HG03439 (cell line): ENCODE data around the gene REEP1.

Experiments used
- ATAC-seq: cut with Tn5 transposase; IDR thresholded peaks from one replicate; pipeline ENCODE4 v1.9.1; 2021; ENCODE audit warnings: mild to moderate bottlenecking, moderate library complexity; ENCODE audit not compliant: unreplicated experiment

REEP1 gene

GRCh38 chr2:86284987-86285386, 52.4 kb downstream of the REEP1 start:
- no peak for ATAC-seq

DNA sequence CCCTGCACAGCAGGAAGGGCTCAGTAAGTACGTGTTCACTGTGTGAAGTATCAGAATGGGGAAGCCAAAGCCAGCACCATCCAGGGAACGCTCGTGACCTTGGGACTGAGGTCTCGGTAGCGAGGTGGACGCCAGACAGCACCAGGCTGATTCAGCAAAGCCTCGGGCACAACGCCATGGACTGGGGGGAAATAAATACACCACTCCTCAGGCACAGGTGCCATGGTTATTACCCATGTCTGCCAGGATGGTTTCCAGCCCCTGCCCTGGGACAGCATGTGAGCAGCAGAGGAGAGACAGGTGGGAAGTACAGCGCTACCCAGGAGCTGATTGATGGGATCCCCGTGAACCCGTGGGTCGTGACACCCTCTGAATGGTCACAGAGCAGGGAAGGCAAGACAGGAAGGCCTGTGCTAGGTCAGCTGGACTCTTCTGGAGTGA, 53.0 kb downstream of the REEP1 start:
- ATAC-seq = no peak

- no peak for ATAC-seq
Measured at GRCh38 chr2:86283411-86284030, 53.9 kb downstream of the REEP1 start.

DNA sequence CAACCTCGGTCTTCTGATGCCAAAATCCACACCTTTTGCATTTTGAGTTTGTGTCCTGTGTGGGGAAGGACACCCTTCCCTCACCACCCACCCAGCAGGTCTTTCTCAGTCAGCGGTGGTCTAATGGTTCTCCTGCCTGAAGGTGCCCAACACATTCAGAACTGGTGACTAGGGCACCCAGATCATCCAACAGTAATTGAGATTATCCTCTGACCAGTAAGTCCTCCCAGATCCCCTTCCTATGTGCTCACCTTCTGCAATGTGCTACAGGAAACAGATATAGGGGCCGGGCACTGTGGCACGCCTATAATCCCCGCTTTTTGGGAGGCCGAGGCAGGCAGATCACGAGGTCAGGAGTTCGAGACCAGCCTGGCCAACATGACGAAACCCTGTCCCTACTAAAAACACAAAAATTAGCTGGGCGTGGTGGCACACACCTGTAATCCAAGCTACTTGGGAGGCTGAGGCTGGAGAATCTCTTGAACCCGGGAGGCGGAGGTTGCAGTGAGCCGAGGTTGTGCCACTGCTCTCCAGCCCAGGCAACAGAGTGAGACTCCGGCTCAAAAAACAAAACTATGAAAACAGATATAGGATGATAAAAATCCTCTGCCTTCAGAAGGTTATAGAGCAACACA, 56.2 kb downstream of the REEP1 start:
- no peak for ATAC-seq

DNA sequence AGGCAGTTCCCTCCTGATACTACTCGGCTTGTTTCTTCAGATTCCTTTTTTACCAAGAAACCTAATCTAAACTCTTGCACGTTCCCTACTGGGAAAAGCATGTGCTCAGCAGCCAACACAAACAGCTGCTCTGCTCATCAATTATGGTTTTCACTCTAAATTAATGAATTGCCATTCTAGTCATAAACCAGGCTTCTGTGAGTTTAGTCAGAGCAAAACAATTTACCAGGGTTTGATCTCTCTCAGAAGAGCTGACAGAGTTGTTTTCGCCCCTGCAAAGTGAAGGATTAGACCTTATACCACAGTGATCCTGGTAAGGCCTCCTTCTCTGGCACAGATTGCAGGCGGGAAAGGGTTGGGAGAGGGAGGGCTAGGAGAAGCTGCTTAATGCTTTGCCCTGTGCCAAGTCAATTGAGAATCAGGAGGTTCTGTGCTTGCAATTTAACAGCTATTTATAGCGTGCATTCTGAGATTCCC, 57.2 kb downstream of the REEP1 start:
- no peak for ATAC-seq

DNA sequence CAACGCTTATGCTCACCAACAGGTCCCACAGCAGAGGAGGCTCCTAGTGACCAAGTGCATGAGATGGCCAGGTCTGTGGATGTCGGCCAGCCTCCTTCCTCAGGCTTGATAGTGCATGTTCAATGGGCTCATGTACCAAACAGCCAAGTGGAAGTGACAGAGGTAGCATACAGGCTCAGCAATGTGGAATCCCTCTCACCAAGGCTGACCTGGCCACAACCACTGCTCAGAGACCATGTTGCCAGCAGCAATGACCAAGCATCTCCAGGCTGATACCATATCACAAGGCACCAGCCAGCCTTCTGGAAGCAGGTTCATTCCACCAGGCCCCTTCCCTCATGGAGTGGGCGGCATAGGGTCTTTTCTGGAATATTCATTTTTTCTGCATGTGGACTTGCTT, 61.5 kb downstream of the REEP1 start:
- no peak for ATAC-seq

DNA sequence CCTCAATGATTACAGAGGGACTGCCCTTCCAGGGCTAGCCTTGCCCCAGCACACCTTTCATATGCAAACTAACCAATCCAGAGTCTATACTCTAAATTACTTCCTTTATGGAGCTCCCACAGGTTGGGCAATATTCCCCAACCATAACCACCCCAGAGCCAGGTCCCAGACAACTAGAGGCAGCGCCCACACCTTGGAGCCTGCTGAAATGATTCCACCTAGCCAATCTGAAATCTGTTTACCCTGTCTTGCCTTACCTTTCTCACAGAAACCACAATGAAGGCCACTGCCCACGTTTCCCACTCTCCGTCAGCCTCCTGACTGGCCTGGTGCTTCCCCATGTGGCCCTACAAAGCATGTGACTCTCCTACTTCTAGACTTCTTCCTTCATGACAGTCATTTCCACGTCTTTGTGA, 62.0 kb downstream of the REEP1 start:
- ATAC-seq = peak; percentile 10

- ATAC-seq = peak; percentile 70
Measured at GRCh38 chr2:86274918-86275275, 62.5 kb downstream of the REEP1 start.

DNA sequence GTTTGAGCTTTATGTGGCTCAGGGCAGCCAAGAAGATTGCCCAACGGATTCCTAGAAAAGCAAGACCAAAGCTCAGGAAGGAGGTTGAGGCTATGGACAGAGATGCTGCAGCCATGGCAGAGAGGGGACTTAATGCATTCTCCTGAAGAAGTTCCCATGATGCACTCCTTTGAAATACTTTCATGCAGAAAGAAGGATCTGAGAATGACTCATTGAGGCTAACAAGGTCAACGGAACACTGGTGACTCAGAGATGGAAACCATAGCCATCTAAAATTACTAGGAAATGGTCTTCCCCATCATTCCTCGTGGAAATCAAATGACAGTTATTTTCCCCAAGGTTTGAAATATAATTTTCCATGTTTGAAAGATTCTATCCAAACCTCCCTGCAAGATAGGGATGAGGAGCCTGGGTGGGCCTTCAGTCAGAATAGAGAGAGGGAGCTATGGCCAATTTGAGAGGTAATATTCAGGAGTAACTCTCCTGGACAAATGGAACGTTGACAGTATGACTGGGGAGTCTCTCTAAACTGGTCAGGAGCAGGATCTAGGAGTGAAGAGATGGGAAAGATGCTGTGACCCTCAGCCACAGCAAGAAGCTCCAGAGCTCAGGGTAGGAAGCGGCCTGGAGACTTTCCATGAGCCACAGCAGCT, 63.0 kb downstream of the REEP1 start:
- ATAC-seq = no peak

DNA sequence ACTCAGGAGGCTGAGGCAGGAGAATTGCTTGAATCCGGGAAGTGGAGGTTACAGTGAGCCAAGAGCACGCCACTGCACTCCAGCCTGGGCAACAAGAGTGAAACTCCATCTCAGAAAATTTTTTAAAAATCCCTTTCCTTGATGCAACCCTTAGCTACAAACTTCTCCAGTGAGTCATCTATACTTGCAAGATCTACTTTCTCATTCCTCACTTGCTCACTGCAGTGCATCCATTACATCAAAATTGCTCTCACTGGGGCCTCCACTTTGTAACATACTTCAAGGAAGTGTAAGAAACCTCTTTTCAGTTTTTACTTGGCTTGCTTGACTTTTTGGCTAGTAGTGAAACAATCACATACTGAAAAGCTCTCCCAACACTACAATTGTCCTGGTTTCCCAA, 65.3 kb downstream of the REEP1 start:
- no peak for ATAC-seq

GRCh38 chr2:86271248-86271647, 66.2 kb downstream of the REEP1 start:
- no peak for ATAC-seq

GRCh38 chr2:86263956-86264355, 73.5 kb downstream of the REEP1 start:
- ATAC-seq = no peak

- ATAC-seq = no peak
Measured at GRCh38 chr2:86260978-86261377, 76.4 kb downstream of the REEP1 start.

- no peak for ATAC-seq
Measured at GRCh38 chr2:86258106-86258505, 79.3 kb downstream of the REEP1 start.

DNA sequence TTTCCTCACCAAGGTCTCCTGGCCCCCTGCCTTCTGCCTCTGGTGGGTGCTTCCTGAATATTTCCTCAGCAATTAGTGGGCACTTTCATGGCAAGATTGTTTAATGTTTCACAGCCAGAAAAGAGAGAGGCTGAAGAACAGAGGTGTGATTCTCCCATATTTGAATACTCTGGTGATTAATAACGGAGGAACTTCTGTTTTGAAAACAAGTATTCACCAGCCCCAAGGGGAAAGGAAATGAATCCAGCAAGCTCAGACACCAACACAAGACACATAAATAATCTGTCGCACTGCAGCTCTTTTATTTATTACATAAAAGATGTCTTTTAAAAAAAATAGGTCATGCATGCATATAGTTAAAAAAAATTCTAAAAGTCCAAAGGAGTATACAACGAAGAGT, 80.4 kb downstream of the REEP1 start:
- no peak for ATAC-seq

- no peak for ATAC-seq
Measured at GRCh38 chr2:86256300-86256699, 81.1 kb downstream of the REEP1 start.

- no peak for ATAC-seq
Measured at GRCh38 chr2:86254576-86255538, 82.6 kb downstream of the REEP1 start.

DNA sequence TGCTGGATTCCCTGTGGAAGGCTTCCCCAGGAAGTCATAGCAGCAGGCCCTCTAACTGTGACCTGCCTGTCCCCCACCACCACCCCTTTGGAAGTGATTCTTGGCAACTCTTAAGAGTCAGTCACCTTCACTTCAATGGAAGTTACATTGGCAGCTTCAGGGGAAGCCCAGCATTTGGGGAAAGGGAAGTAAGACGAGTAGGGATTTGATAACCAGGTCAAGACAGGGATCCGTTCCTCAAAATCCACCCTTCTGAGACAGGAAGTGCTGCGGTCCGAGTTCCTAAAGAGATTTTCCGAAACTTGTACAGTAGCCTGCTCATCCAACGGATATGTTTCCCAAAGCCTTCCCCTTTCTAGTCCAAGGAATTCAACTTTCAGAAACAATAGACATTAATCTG, 84.0 kb downstream of the REEP1 start:
- ATAC-seq = no peak

DNA sequence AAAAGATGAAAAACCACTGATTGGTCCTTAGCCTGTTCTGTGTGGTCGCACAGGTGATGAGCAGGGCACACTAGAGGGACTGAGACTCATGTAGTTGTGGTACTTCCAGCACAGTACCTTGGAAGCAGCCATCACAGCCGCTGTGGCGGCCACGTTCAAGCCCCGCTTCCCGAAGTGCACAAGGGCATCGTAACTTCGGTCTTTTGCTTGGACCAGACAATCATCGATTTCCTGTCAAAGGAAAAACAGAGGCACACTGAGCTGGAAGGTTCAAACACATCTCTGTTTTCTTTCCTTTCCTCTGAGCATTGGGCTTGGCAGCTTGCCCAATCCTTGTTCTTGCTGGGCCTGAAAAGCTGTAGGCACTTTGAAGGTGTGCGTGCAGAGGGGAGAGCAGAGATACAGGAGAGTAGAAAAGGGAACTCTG, 85.6 kb downstream of the REEP1 start:
- no peak for ATAC-seq

- ATAC-seq = peak; percentile 75
Measured at GRCh38 chr2:86249579-86250391, 87.6 kb downstream of the REEP1 start.
